ENCODE results near the gene H1-8.

H1-8 gene

GRCh38 chr3:129576514-129577352, 33.8 kb downstream of the H1-8 start:
- no peaks in the 10 kb centered on the region for H3K27me3 ChIP-seq (ENCODE audit: control insufficient read depth, insufficient read depth, low read length)
- H3K36me3 ChIP-seq (ENCODE audit: control insufficient read depth, insufficient read depth, low read length), result no peaks in the 10 kb centered on the region
- no peak overlapping the region for H3K27ac ChIP-seq (ENCODE audit: low read depth, low read length)
- no peak overlapping the region for H3K9ac ChIP-seq (ENCODE audit: low read length)
- no peak overlapping the region for H3K4me3 ChIP-seq (ENCODE audit: low read length)
- H3K4me1 ChIP-seq (ENCODE audit: control insufficient read depth, insufficient read depth, low read length), result no peaks in the 10 kb centered on the region

GRCh38 chr3:129577366-129577765, 34.4 kb downstream of the H1-8 start:
- Histone ChIP-seq H3K27ac (ENCODE audit: low read depth, low read length) (peak overlapping the region; percentile 34), H3K4me3 (ENCODE audit: low read length) (no peak overlapping the region), H3K36me3 (ENCODE audit: control insufficient read depth, insufficient read depth, low read length) (no peaks in the 10 kb centered on the region), H3K27me3 (ENCODE audit: control insufficient read depth, insufficient read depth, low read length) (no peaks in the 10 kb centered on the region), H3K9ac (ENCODE audit: low read length) (no peak overlapping the region), H3K4me1 (ENCODE audit: control insufficient read depth, insufficient read depth, low read length) (no peaks in the 10 kb centered on the region)

GRCh38 chr3:129577925-129578786, 35.2 kb downstream of the H1-8 start:
- no peaks in the 10 kb centered on the region for H3K4me1 ChIP-seq (ENCODE audit: control insufficient read depth, insufficient read depth, low read length)
- no peaks in the 10 kb centered on the region for H3K27me3 ChIP-seq (ENCODE audit: control insufficient read depth, insufficient read depth, low read length)
- H3K27ac ChIP-seq (ENCODE audit: low read depth, low read length), result peak overlapping the region; percentile 34
- H3K4me3 ChIP-seq (ENCODE audit: low read length), result no peak overlapping the region
- H3K9ac ChIP-seq (ENCODE audit: low read length), result no peak overlapping the region
- peaks cover 3% of the 10 kb centered on the region for H3K36me3 ChIP-seq (ENCODE audit: control insufficient read depth, insufficient read depth, low read length)

GRCh38 chr3:129579991-129580390, 37.0 kb downstream of the H1-8 start:
- H3K36me3 ChIP-seq (ENCODE audit: control insufficient read depth, insufficient read depth, low read length), result peaks cover 3% of the 10 kb centered on the region
- H3K4me1 ChIP-seq (ENCODE audit: control insufficient read depth, insufficient read depth, low read length), result no peaks in the 10 kb centered on the region
- H3K9ac ChIP-seq (ENCODE audit: low read length), result no peak overlapping the region
- H3K27ac ChIP-seq (ENCODE audit: low read depth, low read length), result no peak overlapping the region
- no peaks in the 10 kb centered on the region for H3K27me3 ChIP-seq (ENCODE audit: control insufficient read depth, insufficient read depth, low read length)
- H3K4me3 ChIP-seq (ENCODE audit: low read length), result no peak overlapping the region

- Histone ChIP-seq H3K9ac (ENCODE audit: low read length) (no peak overlapping the region), H3K27ac (ENCODE audit: low read depth, low read length) (no peak overlapping the region), H3K4me3 (ENCODE audit: low read length) (no peak overlapping the region), H3K27me3 (ENCODE audit: control insufficient read depth, insufficient read depth, low read length) (no peaks in the 10 kb centered on the region), H3K36me3 (ENCODE audit: control insufficient read depth, insufficient read depth, low read length) (peaks cover 7% of the 10 kb centered on the region), H3K4me1 (ENCODE audit: control insufficient read depth, insufficient read depth, low read length) (no peaks in the 10 kb centered on the region)
These were observed 38.6 kb downstream of the H1-8 start for GRCh38 chr3:129581623-129582022.

- no peaks in the 10 kb centered on the region for H3K27me3 ChIP-seq (ENCODE audit: control insufficient read depth, insufficient read depth, low read length)
- no peak overlapping the region for H3K27ac ChIP-seq (ENCODE audit: low read depth, low read length)
- H3K9ac ChIP-seq (ENCODE audit: low read length), result no peak overlapping the region
- peaks cover 3% of the 10 kb centered on the region for H3K4me1 ChIP-seq (ENCODE audit: control insufficient read depth, insufficient read depth, low read length)
- H3K4me3 ChIP-seq (ENCODE audit: low read length), result no peak overlapping the region
- H3K36me3 ChIP-seq (ENCODE audit: control insufficient read depth, insufficient read depth, low read length), result peaks cover 8% of the 10 kb centered on the region
These were observed 39.8 kb downstream of the H1-8 start for GRCh38 chr3:129582799-129583198.

- Histone ChIP-seq H3K27ac (ENCODE audit: low read depth, low read length) (no peak overlapping the region), H3K36me3 (ENCODE audit: control insufficient read depth, insufficient read depth, low read length) (peaks cover 8% of the 10 kb centered on the region), H3K27me3 (ENCODE audit: control insufficient read depth, insufficient read depth, low read length) (no peaks in the 10 kb centered on the region), H3K9ac (ENCODE audit: low read length) (no peak overlapping the region), H3K4me1 (ENCODE audit: control insufficient read depth, insufficient read depth, low read length) (peaks cover 3% of the 10 kb centered on the region), H3K4me3 (ENCODE audit: low read length) (no peak overlapping the region)
These were observed 40.3 kb downstream of the H1-8 start for GRCh38 chr3:129583289-129583688.

GRCh38 chr3:129584631-129585030, 41.7 kb downstream of the H1-8 start:
- peaks cover 8% of the 10 kb centered on the region for H3K36me3 ChIP-seq (ENCODE audit: control insufficient read depth, insufficient read depth, low read length)
- peaks cover 3% of the 10 kb centered on the region for H3K4me1 ChIP-seq (ENCODE audit: control insufficient read depth, insufficient read depth, low read length)
- H3K27me3 ChIP-seq (ENCODE audit: control insufficient read depth, insufficient read depth, low read length), result no peaks in the 10 kb centered on the region
- H3K4me3 ChIP-seq (ENCODE audit: low read length), result no peak overlapping the region
- no peak overlapping the region for H3K27ac ChIP-seq (ENCODE audit: low read depth, low read length)
- H3K9ac ChIP-seq (ENCODE audit: low read length), result no peak overlapping the region

- Histone ChIP-seq H3K4me3 (ENCODE audit: low read length) (no peak overlapping the region), H3K27me3 (ENCODE audit: control insufficient read depth, insufficient read depth, low read length) (no peaks in the 10 kb centered on the region), H3K4me1 (ENCODE audit: control insufficient read depth, insufficient read depth, low read length) (peaks cover 3% of the 10 kb centered on the region), H3K36me3 (ENCODE audit: control insufficient read depth, insufficient read depth, low read length) (peaks cover 8% of the 10 kb centered on the region), H3K27ac (ENCODE audit: low read depth, low read length) (no peak overlapping the region), H3K9ac (ENCODE audit: low read length) (no peak overlapping the region)
These were observed 43.1 kb downstream of the H1-8 start for GRCh38 chr3:129585949-129586657.

- no peak overlapping the region for H3K4me3 ChIP-seq (ENCODE audit: low read length)
- peaks cover 4% of the 10 kb centered on the region for H3K4me1 ChIP-seq (ENCODE audit: control insufficient read depth, insufficient read depth, low read length)
- H3K27ac ChIP-seq (ENCODE audit: low read depth, low read length), result peak overlapping the region; percentile 14
- H3K27me3 ChIP-seq (ENCODE audit: control insufficient read depth, insufficient read depth, low read length), result no peaks in the 10 kb centered on the region
- no peak overlapping the region for H3K9ac ChIP-seq (ENCODE audit: low read length)
- peaks cover 8% of the 10 kb centered on the region for H3K36me3 ChIP-seq (ENCODE audit: control insufficient read depth, insufficient read depth, low read length)
These were observed 43.9 kb downstream of the H1-8 start for GRCh38 chr3:129586746-129587430.

GRCh38 chr3:129587566-129588210, 44.7 kb downstream of the H1-8 start:
- Histone ChIP-seq H3K4me1 (ENCODE audit: control insufficient read depth, insufficient read depth, low read length) (peaks cover 7% of the 10 kb centered on the region), H3K27ac (ENCODE audit: low read depth, low read length) (no peak overlapping the region), H3K4me3 (ENCODE audit: low read length) (no peak overlapping the region), H3K27me3 (ENCODE audit: control insufficient read depth, insufficient read depth, low read length) (no peaks in the 10 kb centered on the region), H3K36me3 (ENCODE audit: control insufficient read depth, insufficient read depth, low read length) (peaks cover 8% of the 10 kb centered on the region), H3K9ac (ENCODE audit: low read length) (no peak overlapping the region)
